Transverse colon (tissue), 4 donors: ENCODE results near the gene PRND. TPM values are rescaled to one million over a fixed set of nuclear protein-coding genes. Genes with fewer than 3 reads are reported as not detected.

Source experiments
- DNase-seq: peaks from one replicate; pipeline ENCODE4 v3.0.0-alpha.2; 2019
- H3K27ac ChIP-seq, 4 donors: fragments of 200-600 bp; sonication (generic); 2 replicates each; pipeline ENCODE4 v1.5.1; 2016 to 2018; ENCODE audit warnings: inconsistent platforms in 4 of 4
- H3K27me3 ChIP-seq: fragments of 200-600 bp; sonication (generic); 2 replicates; pipeline ENCODE4 v1.5.1; 2017; ENCODE audit warnings: inconsistent platforms
- H3K36me3 ChIP-seq, 4 donors: fragments of 200-600 bp; sonication (generic); 2 replicates each; pipeline ENCODE4 v1.5.1; 2017 to 2019; ENCODE audit warnings: inconsistent platforms in 4 of 4
- H3K4me1 ChIP-seq, 4 donors: fragments of 200-600 bp; sonication (generic); 2 replicates each; pipeline ENCODE4 v1.5.1; 2017 to 2020; ENCODE audit warnings: inconsistent platforms in 4 of 4
- H3K4me3 ChIP-seq, 4 donors: fragments of 200-600 bp; sonication (generic); 1 replicate in 1 of 4; 2 replicates in 3 of 4; pipeline versions ENCODE4 v1.5.1 to v1.6.1; 2017 to 2019; ENCODE audit warnings: inconsistent platforms in 4 of 4
- H3K9me3 ChIP-seq, 2 donors: fragments of 200-600 bp; sonication (generic); 2 replicates each; pipeline ENCODE4 v1.5.1; 2017 to 2019; ENCODE audit warnings: inconsistent platforms in 2 of 2
- CTCF ChIP-seq, 5 experiments: fragments of 200-600 bp in 3 of 5; fragments of 450-650 bp in 2 of 5; sonication (generic) in 3 of 5; IDR thresholded peaks; 1 replicate in 2 of 5; 2 replicates in 3 of 5; pipeline ENCODE4 v1.5.1; 2016 to 2017; ENCODE audit warnings: antibody characterized with exemption in 5 of 5, inconsistent platforms in 3 of 5, mild to moderate bottlenecking in 2 of 5, moderate library complexity in 1 of 5
- EP300 ChIP-seq: sonication (generic); formaldehyde crosslinking; IDR thresholded peaks from one replicate; pipeline ENCODE4 v1.6.1; 2017; ENCODE audit warnings: antibody characterized with exemption, low read depth
- POLR2A ChIP-seq: fragments of 450-650 bp; IDR thresholded peaks from one replicate; pipeline ENCODE4 v1.6.1; 2016; ENCODE audit warnings: antibody characterized with exemption, mild to moderate bottlenecking, moderate library complexity
- POLR2AphosphoS5 ChIP-seq, 3 donors: sonication (generic); formaldehyde crosslinking; IDR thresholded peaks; one replicate each; pipeline ENCODE4 v1.6.1; 2016; ENCODE audit warnings: antibody characterized with exemption in 3 of 3
- WGBS, 2 donors: methylation state at CpG; one replicate each; pipeline ENCODE4 v1.1.5; 2018; ENCODE audit warnings: low coverage in 1 of 2; 5-methylcytosine and 5-hydroxymethylcytosine counted together
- in situ Hi-C, 4 donors: fragments of 200-750 bp; cut with MboI; loops; one replicate each; pipeline versions ENCODE4 v1.15.0 to v1.15.1; 2017; ENCODE audit warnings: low sequenced_read_pairs in 3 of 4, low pct_ligation_motif_present in 1 of 4, low pct_unique_long_range_greater_than_20kb in 1 of 4
- intact Hi-C: fragments of 100-400 bp; cut with DNase I; formaldehyde crosslinking; loops from one replicate; pipeline ENCODE4 v1.15.1; 2023; ENCODE audit warnings: low total_unique reads
- total RNA-seq, 4 donors: library from RNA; depleted of rRNA; stranded (reverse); fragments of >200 nt; gene quantifications; one replicate each; pipeline ENCODE4 v1.1.0, GENCODE V29; 2016

Gene PRND
- total RNA-seq, 4 donors from 2014 or later, result not detected

DNA sequence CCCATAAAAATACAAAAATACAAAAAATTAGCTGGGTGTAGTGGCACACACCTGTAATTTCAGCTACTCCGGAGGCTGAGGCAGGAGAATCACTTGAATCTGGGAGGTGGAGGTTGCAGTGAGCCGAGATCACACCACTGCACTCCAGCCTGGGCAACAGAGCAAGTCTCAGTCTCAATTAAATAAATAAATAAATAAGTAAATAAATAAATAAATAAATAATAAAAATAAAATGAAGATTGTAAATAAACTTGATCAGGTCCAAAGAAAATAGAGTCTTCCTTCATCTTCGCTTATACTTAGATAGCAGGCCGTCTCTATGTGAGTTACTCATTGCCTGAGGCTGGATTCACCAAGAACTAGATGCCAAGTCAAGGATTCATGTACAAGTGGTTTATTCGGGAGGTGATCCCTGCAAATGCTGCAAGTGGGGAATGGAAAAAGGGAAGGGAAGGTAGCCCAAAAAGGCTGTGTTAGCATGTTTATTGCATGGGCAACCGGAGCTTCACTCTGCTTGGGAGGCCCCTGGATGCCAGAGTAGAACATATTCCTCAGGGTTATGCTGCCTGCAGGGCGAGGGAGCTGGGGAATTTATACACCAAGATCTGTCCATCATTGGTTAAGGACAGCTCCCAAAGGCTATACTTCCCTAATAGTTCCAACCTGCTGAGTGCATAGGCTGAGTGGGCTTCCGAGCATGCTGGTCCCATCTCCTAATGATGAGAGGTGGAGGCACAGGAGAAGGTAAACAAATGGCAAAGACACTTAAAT, 16.3 kb downstream of the PRND start:
- H3K4me3 ChIP-seq, result no peak overlapping the region
- H3K36me3 ChIP-seq, result no peaks in the 10 kb centered on the region
- no peak overlapping the region for H3K27ac ChIP-seq
- intact Hi-C loops, result no loop called here
- no peaks in the 10 kb centered on the region for H3K4me1 ChIP-seq
- no peak for TF ChIP-seq POLR2A
- no peak for TF ChIP-seq POLR2AphosphoS5 (IDR thresholded peaks at IDR 0.05)
- no peak for TF ChIP-seq CTCF (IDR thresholded peaks at IDR 0.05)
- no peak for TF ChIP-seq EP300
- in situ Hi-C loops, result no loop called here
- peaks cover 3% of the 10 kb centered on the region for H3K27me3 ChIP-seq
- DNase-seq, result no peak
- 88 to 100% methylated on average over 5 to 8 of the region's 8 CpGs for WGBS, 2 donors
- H3K9me3 ChIP-seq, result no peaks in the 10 kb centered on the region

DNA sequence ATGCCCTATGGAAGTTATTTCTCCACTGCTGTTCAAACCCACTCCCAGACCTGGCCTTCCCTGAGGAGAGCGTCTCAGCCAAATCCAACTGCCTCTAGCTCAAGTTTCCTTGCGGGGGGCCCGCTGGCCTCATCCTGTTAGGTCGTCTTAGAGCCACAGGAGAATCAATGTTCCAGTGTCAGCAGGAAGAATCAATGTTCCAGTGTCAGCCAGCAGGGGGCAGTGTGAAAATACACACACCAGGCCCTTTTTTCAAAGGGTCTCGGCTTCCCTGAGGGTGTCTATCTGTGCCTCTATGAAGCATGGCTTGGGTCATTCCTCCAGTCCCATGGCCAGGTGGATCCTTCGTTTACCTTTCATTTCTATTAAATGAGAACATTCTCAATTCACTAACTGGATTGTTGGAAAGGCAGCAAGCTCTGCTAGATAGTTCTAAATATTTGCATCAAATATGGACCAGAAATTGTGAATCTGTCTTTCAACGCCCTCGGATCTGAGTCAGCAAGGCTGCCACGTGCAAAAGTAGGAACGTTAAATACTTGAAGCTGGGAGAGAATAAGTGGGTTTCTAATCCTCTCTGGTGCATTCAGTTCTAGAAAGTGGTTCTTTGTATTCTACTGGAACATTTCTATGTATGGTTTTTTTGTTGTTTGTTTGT, 19.2 kb downstream of the PRND start:
- Histone ChIP-seq H3K4me3 (no peak overlapping the region), H3K4me1 (no peaks in the 10 kb centered on the region), H3K36me3 (no peaks in the 10 kb centered on the region), H3K27ac (no peak overlapping the region), H3K27me3 (peaks cover 3% of the 10 kb centered on the region), H3K9me3 (no peaks in the 10 kb centered on the region)
- in situ Hi-C loops (no loop called here), intact Hi-C loops (no loop called here)
- TF ChIP-seq POLR2A (no peak), CTCF (IDR thresholded peaks at IDR 0.05) (peak; percentile 43 to 79 (median 71))
- 30 to 41% methylated on average over 5 to 10 of the region's 10 CpGs for WGBS, 2 donors
- peak; percentile 56 for DNase-seq

DNA sequence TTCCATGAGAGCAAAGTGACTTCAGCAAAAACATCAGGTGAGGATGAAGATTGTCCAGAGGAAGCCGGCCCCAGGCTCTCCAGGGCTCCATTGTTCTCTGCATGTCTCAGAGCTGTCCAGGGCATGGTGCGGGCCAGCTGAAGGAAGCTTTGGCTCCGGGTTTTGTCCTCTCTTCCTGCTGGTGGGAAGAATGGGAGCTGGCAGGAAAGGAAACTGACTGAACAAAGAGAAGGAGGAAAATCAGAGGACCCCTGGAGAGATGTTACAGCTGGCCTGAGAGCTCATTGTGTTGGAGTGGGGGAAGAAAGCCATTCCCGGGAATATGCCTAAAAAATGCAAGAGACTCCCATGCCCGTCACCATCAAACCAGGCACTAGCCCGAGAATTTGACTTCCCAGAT, 27.1 kb downstream of the PRND start:
- H3K9me3 ChIP-seq, result no peaks in the 10 kb centered on the region
- no peaks in the 10 kb centered on the region for H3K36me3 ChIP-seq
- TF ChIP-seq POLR2A (no peak), POLR2AphosphoS5 (IDR thresholded peaks at IDR 0.05) (no peak), EP300 (no peak)
- WGBS, 2 donors, result 53 to 66% methylated on average over 4 to 6 of the region's 6 CpGs
- in situ Hi-C loops (no loop called here), intact Hi-C loops (no loop called here)
- no peak overlapping the region for H3K27ac ChIP-seq
- no peaks in the 10 kb centered on the region for H3K27me3 ChIP-seq
- H3K4me1 ChIP-seq, result no peaks in the 10 kb centered on the region
- H3K4me3 ChIP-seq, result no peak overlapping the region
- no peak for DNase-seq

GRCh38 chr20:4749326-4749725, 27.6 kb downstream of the PRND start:
- H3K27me3 ChIP-seq, result no peaks in the 10 kb centered on the region
- no peak for TF ChIP-seq EP300
- no peaks in the 10 kb centered on the region for H3K9me3 ChIP-seq
- no peaks in the 10 kb centered on the region for H3K4me1 ChIP-seq
- in situ Hi-C loops, result no loop called here
- no peaks in the 10 kb centered on the region for H3K36me3 ChIP-seq
- intact Hi-C loops, result no loop called here
- DNase-seq, result no peak
- no peak overlapping the region for H3K4me3 ChIP-seq
- 53 to 69% methylated on average over 2 to 4 of the region's 4 CpGs for WGBS, 2 donors
- no peak overlapping the region for H3K27ac ChIP-seq

DNA sequence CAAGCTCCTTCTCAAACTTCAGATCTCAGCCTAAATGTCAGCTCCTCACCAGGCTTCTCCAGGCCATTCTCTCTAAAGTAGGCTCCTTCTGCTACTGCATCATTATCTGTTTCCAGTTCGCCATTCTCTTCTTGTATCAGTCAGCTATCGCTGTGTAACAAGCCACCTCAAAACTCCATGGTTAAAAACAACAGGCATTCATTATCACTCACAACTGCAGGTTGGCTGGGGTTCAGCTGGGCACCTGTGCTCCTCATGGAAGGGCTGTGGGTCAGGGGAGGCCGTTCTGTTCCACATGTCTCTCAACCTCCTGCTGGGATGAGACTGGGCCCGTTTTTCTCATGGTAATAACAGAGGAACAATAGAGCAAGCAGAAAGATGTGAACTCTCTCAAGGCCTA, 28.7 kb downstream of the PRND start:
- H3K4me3 ChIP-seq, result no peak overlapping the region
- no peaks in the 10 kb centered on the region for H3K4me1 ChIP-seq
- H3K9me3 ChIP-seq, result no peaks in the 10 kb centered on the region
- H3K36me3 ChIP-seq, result no peaks in the 10 kb centered on the region
- TF ChIP-seq EP300 (no peak), POLR2A (no peak), CTCF (IDR thresholded peaks at IDR 0.05) (no peak), POLR2AphosphoS5 (IDR thresholded peaks at IDR 0.05) (no peak)
- no peak for DNase-seq
- no peaks in the 10 kb centered on the region for H3K27me3 ChIP-seq
- WGBS, 2 donors, result 61 to 77% methylated on average over 2 to 4 of the region's 4 CpGs
- in situ Hi-C loops, result loop anchor here in 1 of 4 donors (10.0 kb wide), 1 partner anchor 344 kb away; no protein-coding TSS in a partner anchor
- intact Hi-C loops, result no loop called here
- H3K27ac ChIP-seq, result no peak overlapping the region
